OCI-LY7 (cell line): ENCODE results near the gene TRIM10.

Source experiments
- CTCF ChIP-seq: fragments of 200-600 bp; sonication (generic); conservative IDR thresholded peaks from 2 replicates; pipeline ENCODE4 v1.5.1; 2014; ENCODE audit warnings: mild to moderate bottlenecking, antibody characterized with exemption, low read length, moderate library complexity, mixed read lengths
- EZH2phosphoT487 ChIP-seq: fragments of 200-600 bp; sonication (generic); IDR thresholded peaks from 2 replicates; pipeline ENCODE4 v1.6.1; 2018; ENCODE audit warnings: low read depth, borderline replicate concordance, mild to moderate bottlenecking, mixed run types, antibody characterized with exemption, low read length, moderate library complexity, mixed read lengths

- TF ChIP-seq CTCF = no peak
- no peak for TF ChIP-seq EZH2phosphoT487
These were observed 7.0 kb downstream of the TRIM10 start for GRCh38 chr6:30154061-30154460.
